Cardiac muscle cell (in vitro differentiated cells and primary cell): Measurements from ENCODE around the gene MKRN2. TPM values are rescaled to one million over a fixed set of nuclear protein-coding genes. Genes with fewer than 3 reads are reported as not detected.
"Not testable (repeated sequence)": the region's sequence is repeated elsewhere in the genome, so short reads cannot be mapped to it uniquely, and the experiment has no call there.

Source experiments
- DNase-seq, 2 donors: peaks; one replicate each; pipeline versions ENCODE4 v3.0.0 to v3.0.0-alpha.2; 2010 to 2017; ENCODE audit warnings: low read depth in 1 of 2, low spot score in 1 of 2
- H3K27ac ChIP-seq: fragments of 200-600 bp; sonication (generic); 2 replicates; pipeline ENCODE4 v1.5.1; 2016
- H3K27me3 ChIP-seq: fragments of 200-600 bp; sonication (generic); 2 replicates; pipeline ENCODE4 v1.6.0; 2016; ENCODE audit warnings: control low read depth
- H3K36me3 ChIP-seq: fragments of 200-600 bp; sonication (generic); 2 replicates; pipeline ENCODE4 v1.5.1; 2016; ENCODE audit warnings: control low read depth
- H3K4me1 ChIP-seq: fragments of 200-600 bp; sonication (generic); 2 replicates; pipeline ENCODE4 v1.8.1; 2017; ENCODE audit warnings: low read depth, mild to moderate bottlenecking, mixed run types
- H3K4me3 ChIP-seq: fragments of 200-600 bp; sonication (generic); 2 replicates; pipeline ENCODE4 v1.5.1; 2016; ENCODE audit warnings: mild to moderate bottlenecking
- H3K9me3 ChIP-seq: fragments of 200-600 bp; sonication (generic); 2 replicates; pipeline ENCODE4 v1.5.1; 2017; ENCODE audit warnings: low read depth, mild to moderate bottlenecking, control low read depth
- polyA plus RNA-seq: library from polyadenylated mRNA; unstranded; fragments of >200 nt; fragmentation: Nextera tagmentation; extraction: Ambion mirVana; gene quantifications from 2 replicates; pipeline ENCODE4 v1.2.1, GENCODE V29; 2016
- total RNA-seq: library from RNA; depleted of rRNA; stranded (reverse); fragments of >200 nt; gene quantifications from 2 replicates; pipeline ENCODE4 v1.2.3, GENCODE V29; 2016
- TF ChIP-seq, protein P1 (sequence below): IDR thresholded peaks from 2 replicates; pipeline ENCODE4 v1.5.1; 2012; ENCODE audit warnings: low read depth, mild to moderate bottlenecking, low read length

The MKRN2 gene
- total and polyA plus RNA-seq, 2 experiments from 2014 or later, result 44.7 to 51.5 TPM

DNA sequence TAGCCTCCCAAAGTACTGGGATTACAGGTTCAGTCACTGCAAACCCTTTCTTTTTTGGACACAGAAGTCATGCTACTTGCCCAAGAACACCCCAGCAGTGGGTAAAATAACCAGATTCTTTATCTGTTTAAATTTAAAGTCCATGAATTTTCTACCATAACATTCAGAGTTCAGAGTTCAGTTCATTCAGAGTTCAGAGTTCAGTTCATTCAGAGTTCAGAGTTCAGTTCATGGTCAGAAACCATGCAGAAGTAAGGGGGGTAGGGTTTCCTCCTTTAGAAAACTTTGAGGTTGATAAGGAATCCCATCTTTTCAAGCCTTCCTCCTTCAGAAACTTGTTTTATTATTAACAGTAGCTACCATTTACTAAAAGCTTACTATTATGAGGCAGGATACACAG, 63.8 kb downstream of the MKRN2 start:
- no peak for DNase-seq

DNA sequence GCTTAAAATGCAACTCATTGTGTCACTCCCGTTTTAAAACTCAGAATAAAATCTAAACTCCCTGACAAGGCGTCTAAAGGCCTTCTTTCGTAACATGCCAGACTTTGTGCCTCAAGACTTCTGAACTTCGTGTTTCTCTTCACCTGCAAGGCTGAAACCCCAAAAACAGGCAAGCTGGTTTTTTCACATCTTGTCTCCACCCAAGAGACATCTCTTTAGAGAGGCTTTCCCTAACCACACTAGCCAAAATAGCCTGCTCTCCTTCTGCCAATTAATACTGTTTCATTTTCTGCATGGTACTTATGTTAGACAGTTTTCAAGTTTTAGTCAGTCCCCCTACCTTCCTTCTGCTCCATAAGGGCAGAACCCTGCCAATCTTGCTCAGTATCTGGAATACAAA, 65.4 kb downstream of the MKRN2 start:
- TF ChIP-seq, protein P1, sequence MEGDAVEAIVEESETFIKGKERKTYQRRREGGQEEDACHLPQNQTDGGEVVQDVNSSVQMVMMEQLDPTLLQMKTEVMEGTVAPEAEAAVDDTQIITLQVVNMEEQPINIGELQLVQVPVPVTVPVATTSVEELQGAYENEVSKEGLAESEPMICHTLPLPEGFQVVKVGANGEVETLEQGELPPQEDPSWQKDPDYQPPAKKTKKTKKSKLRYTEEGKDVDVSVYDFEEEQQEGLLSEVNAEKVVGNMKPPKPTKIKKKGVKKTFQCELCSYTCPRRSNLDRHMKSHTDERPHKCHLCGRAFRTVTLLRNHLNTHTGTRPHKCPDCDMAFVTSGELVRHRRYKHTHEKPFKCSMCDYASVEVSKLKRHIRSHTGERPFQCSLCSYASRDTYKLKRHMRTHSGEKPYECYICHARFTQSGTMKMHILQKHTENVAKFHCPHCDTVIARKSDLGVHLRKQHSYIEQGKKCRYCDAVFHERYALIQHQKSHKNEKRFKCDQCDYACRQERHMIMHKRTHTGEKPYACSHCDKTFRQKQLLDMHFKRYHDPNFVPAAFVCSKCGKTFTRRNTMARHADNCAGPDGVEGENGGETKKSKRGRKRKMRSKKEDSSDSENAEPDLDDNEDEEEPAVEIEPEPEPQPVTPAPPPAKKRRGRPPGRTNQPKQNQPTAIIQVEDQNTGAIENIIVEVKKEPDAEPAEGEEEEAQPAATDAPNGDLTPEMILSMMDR, result no peak
- Histone ChIP-seq H3K36me3 (peaks cover 5% of the 10 kb centered on the region), H3K4me3 (no peak overlapping the region), H3K4me1 (peaks cover 11% of the 10 kb centered on the region), H3K9me3 (no peaks in the 10 kb centered on the region), H3K27me3 (no peaks in the 10 kb centered on the region), H3K27ac (peak overlapping the region; percentile 35)
- DNase-seq, result no peak

More for the DNA sequence above, 63.8 kb downstream of the MKRN2 start:
- Histone ChIP-seq H3K36me3 (peaks cover 19% of the 10 kb centered on the region), H3K4me3 (no peak overlapping the region), H3K4me1 (peaks cover 11% of the 10 kb centered on the region), H3K9me3 (no peaks in the 10 kb centered on the region), H3K27ac (no peak overlapping the region), H3K27me3 (no peaks in the 10 kb centered on the region)
- TF ChIP-seq, protein P1, result no peak

DNA sequence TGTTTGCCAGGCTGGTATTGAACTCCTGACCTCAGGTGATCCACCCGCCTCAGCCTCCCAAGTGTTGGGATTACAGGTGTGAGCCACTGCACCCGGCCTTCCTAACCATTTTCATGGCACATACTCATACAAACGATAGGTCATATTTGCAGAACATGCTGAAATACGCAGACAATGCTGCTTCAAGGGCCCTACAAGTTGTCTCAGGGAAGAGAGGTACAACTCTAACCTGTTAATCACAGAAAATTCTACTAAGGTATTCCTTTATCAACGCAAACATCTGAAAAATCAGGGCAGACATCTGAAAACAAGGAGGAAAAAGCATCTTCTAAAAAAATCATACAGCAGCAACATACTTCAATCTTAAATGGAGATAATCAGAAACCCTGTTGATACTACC, 67.2 kb downstream of the MKRN2 start:
- H3K27ac ChIP-seq, result peak overlapping the region; percentile 35

DNA sequence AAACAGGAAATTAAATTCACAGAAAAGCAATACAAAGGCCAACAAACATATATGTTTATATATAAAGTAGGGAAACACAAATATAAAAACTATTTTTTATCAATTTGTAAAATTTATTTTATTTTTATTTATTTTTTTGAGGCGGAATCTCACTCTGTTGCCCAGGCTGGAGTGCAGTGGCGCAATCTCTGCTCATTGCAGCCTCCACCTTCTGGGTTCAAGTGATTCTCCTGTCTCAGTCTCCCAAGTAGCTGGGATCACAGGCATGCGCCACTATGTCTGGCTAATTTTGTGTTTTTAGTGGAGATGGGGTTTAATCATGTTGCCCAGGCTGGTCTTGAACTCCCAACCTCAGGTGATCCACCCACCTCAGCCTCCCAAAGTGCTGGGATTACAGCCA, 68.1 kb downstream of the MKRN2 start:
- not testable (repeated sequence) for H3K4me3 ChIP-seq, H3K27me3 ChIP-seq, H3K9me3 ChIP-seq, DNase-seq, H3K36me3 ChIP-seq
- H3K27ac ChIP-seq, result peak overlapping the region; percentile 77
- peaks cover 17% of the 10 kb centered on the region for H3K4me1 ChIP-seq

More for the DNA sequence above, 67.2 kb downstream of the MKRN2 start:
- TF ChIP-seq, protein P1, result no peak
- Histone ChIP-seq H3K9me3 (no peaks in the 10 kb centered on the region), H3K27me3 (no peaks in the 10 kb centered on the region), H3K36me3 (no peaks in the 10 kb centered on the region), H3K4me3 (no peak overlapping the region), H3K4me1 (peaks cover 11% of the 10 kb centered on the region)
- no peak for DNase-seq

DNA sequence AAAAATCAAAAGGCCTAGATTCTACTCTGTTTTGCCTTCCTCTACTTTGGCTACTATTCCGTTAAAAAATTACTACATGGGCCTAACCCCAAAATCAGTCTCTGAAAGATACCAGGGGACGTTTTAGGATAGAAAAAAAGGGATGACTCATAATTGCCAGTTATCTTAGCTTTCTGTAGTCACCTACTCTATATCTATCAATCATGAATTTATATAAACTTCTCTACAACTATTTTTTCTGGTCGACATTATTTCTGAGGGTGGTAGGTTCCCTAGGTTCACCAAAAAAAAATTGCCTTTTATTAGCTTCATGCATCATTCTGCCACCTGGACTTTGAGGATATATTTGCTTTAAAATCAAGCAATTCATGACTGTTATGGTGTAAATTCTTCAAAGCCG, 70.5 kb downstream of the MKRN2 start:
- Histone ChIP-seq H3K9me3 (no peaks in the 10 kb centered on the region), H3K27ac (no peak overlapping the region), H3K4me1 (peaks cover 24% of the 10 kb centered on the region)

DNA sequence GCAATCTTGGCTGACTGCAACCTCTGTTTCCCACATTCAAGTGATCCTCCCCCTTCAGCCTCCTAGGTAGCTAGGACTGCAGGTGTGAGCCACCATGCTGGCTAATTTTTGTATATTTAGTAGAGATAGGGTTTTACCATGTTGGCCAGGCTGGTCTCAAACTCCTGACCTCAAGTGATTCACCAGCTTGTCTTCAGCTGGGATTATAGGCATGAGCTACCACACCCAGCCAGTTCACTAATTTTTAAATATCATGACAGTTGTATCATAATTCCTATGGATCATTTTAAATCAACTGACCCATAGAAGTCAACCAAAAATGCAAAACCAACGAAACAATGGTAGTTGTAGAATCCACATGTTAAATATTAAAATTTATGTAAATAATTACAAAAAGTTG, 71.9 kb downstream of the MKRN2 start:
- no peak overlapping the region for H3K27ac ChIP-seq
- TF ChIP-seq, protein P1, result no peak
- H3K27me3 ChIP-seq, result no peaks in the 10 kb centered on the region

More for the DNA sequence above, 70.5 kb downstream of the MKRN2 start:
- Histone ChIP-seq H3K27me3 (no peaks in the 10 kb centered on the region), H3K4me3 (no peak overlapping the region), H3K36me3 (no peaks in the 10 kb centered on the region)
- DNase-seq, result no peak
- TF ChIP-seq, protein P1, result no peak

More for the DNA sequence above, 71.9 kb downstream of the MKRN2 start:
- H3K36me3 ChIP-seq, result no peaks in the 10 kb centered on the region
- no peak for DNase-seq
- peaks cover 25% of the 10 kb centered on the region for H3K4me1 ChIP-seq
- H3K9me3 ChIP-seq, result no peaks in the 10 kb centered on the region
- no peak overlapping the region for H3K4me3 ChIP-seq
